ENCODE measurements around the gene ATP8B1. TPM values are rescaled to one million over a fixed set of nuclear protein-coding genes. Genes with fewer than 3 reads are reported as not detected.
A peak's percentile ranks its signal among the peaks of the same experiment; 100 is the strongest.

ATP8B1 gene
- total RNA-seq, 1 experiment from 2014 or later = 15.9 TPM

DNA sequence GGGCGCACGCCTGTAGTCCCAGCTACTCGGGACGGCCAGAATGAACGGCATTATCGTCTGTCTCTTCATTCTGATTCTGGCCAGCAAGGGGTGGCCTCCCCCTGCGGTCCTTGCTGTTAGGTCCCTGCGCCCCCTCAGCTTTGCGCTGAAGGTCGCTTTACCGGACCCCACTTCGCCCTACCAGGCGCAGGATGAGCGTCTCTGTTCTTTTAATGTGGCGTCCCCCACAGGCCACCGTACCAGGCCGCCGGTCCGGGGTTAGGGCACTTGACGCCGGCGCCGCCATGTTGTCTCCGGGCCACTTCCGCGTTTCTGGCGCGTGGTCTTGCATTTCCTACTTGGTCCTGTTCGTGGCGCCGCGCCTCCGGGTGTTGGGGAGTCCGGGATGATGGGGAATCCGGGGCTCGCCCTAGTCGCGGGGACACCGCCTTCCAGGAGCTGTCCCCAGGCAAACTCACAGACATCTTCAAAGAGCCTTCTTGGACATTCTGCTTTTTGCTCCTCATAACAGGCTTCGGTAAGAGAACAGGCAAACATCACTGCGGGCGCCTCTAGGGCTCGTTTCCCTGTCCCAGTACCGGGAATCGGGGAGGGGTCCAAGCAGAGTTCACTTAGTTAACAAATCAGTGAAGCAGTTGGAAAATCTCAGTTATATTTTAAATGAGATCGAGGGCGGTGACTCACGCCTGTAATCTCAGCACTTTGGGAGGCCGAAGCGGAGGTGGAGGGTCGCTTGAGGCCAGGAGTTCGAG lies 172.9 kb downstream of the ATP8B1 start:
- Histone ChIP-seq H3K9me2 (ENCODE audit: insufficient read depth) (no peaks in the 10 kb centered on the region), H3K79me2 (ENCODE audit: insufficient read depth, low read length) (peaks cover 13% of the 10 kb centered on the region), H3K27me3 (ENCODE audit: insufficient read depth, low read length) (no peaks in the 10 kb centered on the region), H3K36me3 (ENCODE audit: control insufficient read depth in 1 of 2, insufficient read depth in 2 of 2, low read length in 2 of 2) (no peaks in the 10 kb centered on the region), H3K27ac (ENCODE audit: low read depth, low read length) (peak overlapping the region; percentile 65), H3K4me3 (replicated peaks in 1 of 2; ENCODE audit: low read depth in 1 of 2, low read length in 2 of 2) (peak overlapping the region; percentile 80 to 83), H3K4me1 (ENCODE audit: control insufficient read depth in 1 of 2, insufficient read depth in 2 of 2, low read length in 2 of 2) (peaks cover 0 to 20% of the 10 kb centered on the region in 2 experiments; a peak in 2 of 4 replicates), H3K9me3 (ENCODE audit: control insufficient read depth in 1 of 2, insufficient read depth in 1 of 2, low read depth in 1 of 2, low read length in 2 of 2) (no peaks in the 10 kb centered on the region), H4K20me1 (ENCODE audit: insufficient read depth) (no peaks in the 10 kb centered on the region), H2AFZ (ENCODE audit: low read depth, low read length, poor library complexity, severe bottlenecking) (peak overlapping the region; percentile 76), H3K4me2 (ENCODE audit: low read length) (peak overlapping the region; percentile 77), H3K9ac (ENCODE audit: low read length) (peak overlapping the region; percentile 80)
- RAD21 ChIA-PET (ENCODE audit: low non-redundant PET in 1 of 2, low total read pairs in 2 of 2, uncharacterized antibody in 2 of 2, unreplicated experiment in 2 of 2) = interaction anchor here in 1 of 2 experiments (0.6 kb wide), 1 partner anchor 228 kb away, joined by 3 read pairs; no protein-coding TSS in a partner anchor
- ATAC-seq (peak; percentile 94), DNase-seq (ENCODE audit: low read depth, low spot score) (peak; percentile 89)
- CTCF ChIA-PET = interaction anchor here (1.0 kb wide), 1 partner anchor 16 kb away, joined by 3 read pairs; no protein-coding TSS in a partner anchor
- TSS peak; percentile 88 for BruUV-seq (replicated peaks)
- intact Hi-C loops (cut with micrococcal nuclease) = loop anchor here (2.0 to 5.0 kb wide), 2 partner anchors 173 to 412 kb away; partner anchors contain the start of genes ATP8B1 and NEDD4L
- POLR2A ChIA-PET = interaction anchor here (1.7 kb wide), 1 partner anchor 8 kb away, joined by 5 read pairs; the partner anchor contains the start of gene NARS1
- TF ChIP-seq CEBPB (IDR thresholded peaks at IDR 0.05; ENCODE audit: low read depth) = no peak
- TF ChIP-seq RAD21 (IDR thresholded peaks at IDR 0.05; ENCODE audit: low read depth) = no peak
- peak; percentile 63 for TF ChIP-seq POLR2A (IDR thresholded peaks at IDR 0.05; ENCODE audit: borderline replicate concordance, extremely low read depth, insufficient read depth, insufficient read length)
- peak; percentile 81 for TF ChIP-seq TCF7L2 (IDR thresholded peaks at IDR 0.05; ENCODE audit: borderline replicate concordance, extremely low read depth, insufficient read depth, insufficient read length)
- peak; percentile 72 for TF ChIP-seq POLR2AphosphoS5 (IDR thresholded peaks at IDR 0.05; ENCODE audit: low read depth, low read length)
- TF ChIP-seq ZFX (IDR thresholded peaks at IDR 0.05) = peak; percentile 30; the same call in 1 of the 2 replicates
- TF ChIP-seq EZH2phosphoT487 (IDR thresholded peaks at IDR 0.05; ENCODE audit: borderline replicate concordance) = no peak
- TF ChIP-seq SP1 (IDR thresholded peaks at IDR 0.05; ENCODE audit: low read depth) = no peak
- TF ChIP-seq ELF1 (IDR thresholded peaks at IDR 0.05; ENCODE audit: borderline replicate concordance, low read depth) = no peak
- peak; percentile 100 for TF ChIP-seq YY1 (IDR thresholded peaks at IDR 0.05; ENCODE audit: extremely low read depth, insufficient replicate concordance, low read depth, low read length)
- TF ChIP-seq JUND (IDR thresholded peaks at IDR 0.05) = no peak
- no peak for TF ChIP-seq ZNF274 (IDR thresholded peaks at IDR 0.05; ENCODE audit: low read depth, low read length)
- no peak for TF ChIP-seq FOSL1 (IDR thresholded peaks at IDR 0.05; ENCODE audit: low read depth)
- TF ChIP-seq, protein P1, sequence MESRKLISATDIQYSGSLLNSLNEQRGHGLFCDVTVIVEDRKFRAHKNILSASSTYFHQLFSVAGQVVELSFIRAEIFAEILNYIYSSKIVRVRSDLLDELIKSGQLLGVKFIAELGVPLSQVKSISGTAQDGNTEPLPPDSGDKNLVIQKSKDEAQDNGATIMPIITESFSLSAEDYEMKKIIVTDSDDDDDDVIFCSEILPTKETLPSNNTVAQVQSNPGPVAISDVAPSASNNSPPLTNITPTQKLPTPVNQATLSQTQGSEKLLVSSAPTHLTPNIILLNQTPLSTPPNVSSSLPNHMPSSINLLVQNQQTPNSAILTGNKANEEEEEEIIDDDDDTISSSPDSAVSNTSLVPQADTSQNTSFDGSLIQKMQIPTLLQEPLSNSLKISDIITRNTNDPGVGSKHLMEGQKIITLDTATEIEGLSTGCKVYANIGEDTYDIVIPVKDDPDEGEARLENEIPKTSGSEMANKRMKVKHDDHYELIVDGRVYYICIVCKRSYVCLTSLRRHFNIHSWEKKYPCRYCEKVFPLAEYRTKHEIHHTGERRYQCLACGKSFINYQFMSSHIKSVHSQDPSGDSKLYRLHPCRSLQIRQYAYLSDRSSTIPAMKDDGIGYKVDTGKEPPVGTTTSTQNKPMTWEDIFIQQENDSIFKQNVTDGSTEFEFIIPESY (IDR thresholded peaks at IDR 0.05; ENCODE audit: extremely low read depth, insufficient replicate concordance, low read length) = peak; percentile 87
- TF ChIP-seq, protein P2, sequence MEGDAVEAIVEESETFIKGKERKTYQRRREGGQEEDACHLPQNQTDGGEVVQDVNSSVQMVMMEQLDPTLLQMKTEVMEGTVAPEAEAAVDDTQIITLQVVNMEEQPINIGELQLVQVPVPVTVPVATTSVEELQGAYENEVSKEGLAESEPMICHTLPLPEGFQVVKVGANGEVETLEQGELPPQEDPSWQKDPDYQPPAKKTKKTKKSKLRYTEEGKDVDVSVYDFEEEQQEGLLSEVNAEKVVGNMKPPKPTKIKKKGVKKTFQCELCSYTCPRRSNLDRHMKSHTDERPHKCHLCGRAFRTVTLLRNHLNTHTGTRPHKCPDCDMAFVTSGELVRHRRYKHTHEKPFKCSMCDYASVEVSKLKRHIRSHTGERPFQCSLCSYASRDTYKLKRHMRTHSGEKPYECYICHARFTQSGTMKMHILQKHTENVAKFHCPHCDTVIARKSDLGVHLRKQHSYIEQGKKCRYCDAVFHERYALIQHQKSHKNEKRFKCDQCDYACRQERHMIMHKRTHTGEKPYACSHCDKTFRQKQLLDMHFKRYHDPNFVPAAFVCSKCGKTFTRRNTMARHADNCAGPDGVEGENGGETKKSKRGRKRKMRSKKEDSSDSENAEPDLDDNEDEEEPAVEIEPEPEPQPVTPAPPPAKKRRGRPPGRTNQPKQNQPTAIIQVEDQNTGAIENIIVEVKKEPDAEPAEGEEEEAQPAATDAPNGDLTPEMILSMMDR (IDR thresholded peaks at IDR 0.05 in 2 of 3, conservative IDR thresholded peaks at IDR 0.05 in 1 of 3; ENCODE audit: borderline replicate concordance in 1 of 3, insufficient read depth in 1 of 3, low read depth in 2 of 3, low read length in 2 of 3) = peak in 2 of 3 experiments; percentile 64 to 74; a peak in 4 of 6 replicates
- no peak for TF ChIP-seq EGR1 (IDR thresholded peaks at IDR 0.05; ENCODE audit: low read depth)
- no peak for TF ChIP-seq CBX3 (IDR thresholded peaks at IDR 0.05; ENCODE audit: low read depth)
- no peak for TF ChIP-seq EZH2 (IDR thresholded peaks at IDR 0.05)
- TF ChIP-seq, protein P3, sequence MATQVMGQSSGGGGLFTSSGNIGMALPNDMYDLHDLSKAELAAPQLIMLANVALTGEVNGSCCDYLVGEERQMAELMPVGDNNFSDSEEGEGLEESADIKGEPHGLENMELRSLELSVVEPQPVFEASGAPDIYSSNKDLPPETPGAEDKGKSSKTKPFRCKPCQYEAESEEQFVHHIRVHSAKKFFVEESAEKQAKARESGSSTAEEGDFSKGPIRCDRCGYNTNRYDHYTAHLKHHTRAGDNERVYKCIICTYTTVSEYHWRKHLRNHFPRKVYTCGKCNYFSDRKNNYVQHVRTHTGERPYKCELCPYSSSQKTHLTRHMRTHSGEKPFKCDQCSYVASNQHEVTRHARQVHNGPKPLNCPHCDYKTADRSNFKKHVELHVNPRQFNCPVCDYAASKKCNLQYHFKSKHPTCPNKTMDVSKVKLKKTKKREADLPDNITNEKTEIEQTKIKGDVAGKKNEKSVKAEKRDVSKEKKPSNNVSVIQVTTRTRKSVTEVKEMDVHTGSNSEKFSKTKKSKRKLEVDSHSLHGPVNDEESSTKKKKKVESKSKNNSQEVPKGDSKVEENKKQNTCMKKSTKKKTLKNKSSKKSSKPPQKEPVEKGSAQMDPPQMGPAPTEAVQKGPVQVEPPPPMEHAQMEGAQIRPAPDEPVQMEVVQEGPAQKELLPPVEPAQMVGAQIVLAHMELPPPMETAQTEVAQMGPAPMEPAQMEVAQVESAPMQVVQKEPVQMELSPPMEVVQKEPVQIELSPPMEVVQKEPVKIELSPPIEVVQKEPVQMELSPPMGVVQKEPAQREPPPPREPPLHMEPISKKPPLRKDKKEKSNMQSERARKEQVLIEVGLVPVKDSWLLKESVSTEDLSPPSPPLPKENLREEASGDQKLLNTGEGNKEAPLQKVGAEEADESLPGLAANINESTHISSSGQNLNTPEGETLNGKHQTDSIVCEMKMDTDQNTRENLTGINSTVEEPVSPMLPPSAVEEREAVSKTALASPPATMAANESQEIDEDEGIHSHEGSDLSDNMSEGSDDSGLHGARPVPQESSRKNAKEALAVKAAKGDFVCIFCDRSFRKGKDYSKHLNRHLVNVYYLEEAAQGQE (IDR thresholded peaks at IDR 0.05; ENCODE audit: low read depth) = no peak

All from HCT116 (cell line).